ENCODE data around the gene SLC2A4.
A peak's percentile ranks its signal among the peaks of the same experiment; 100 is the strongest.

The SLC2A4 gene

GRCh38 chr17:7327501-7327900 lies 46.0 kb downstream of the SLC2A4 start:
- TF ChIP-seq CTCF (IDR thresholded peaks at IDR 0.05; ENCODE audit: borderline replicate concordance, control extremely low read depth, extremely low read depth, insufficient read depth, missing control alignments) = no peak
- in situ Hi-C loops (cut with MboI; ENCODE audit: low sequenced_read_pairs, unreplicated experiment) = no loop called here
- no peak for DNase-seq (ENCODE audit: low spot score)

- DNase-seq (ENCODE audit: low spot score) = no peak
- in situ Hi-C loops (cut with MboI; ENCODE audit: low sequenced_read_pairs, unreplicated experiment) = no loop called here
- no peak for TF ChIP-seq CTCF (IDR thresholded peaks at IDR 0.05; ENCODE audit: borderline replicate concordance, control extremely low read depth, extremely low read depth, insufficient read depth, missing control alignments)
Observed at GRCh38 chr17:7328009-7328408, 46.5 kb downstream of the SLC2A4 start.

GRCh38 chr17:7328840-7329373 lies 47.4 kb downstream of the SLC2A4 start, which contains the start of gene NEURL4:
TSS of gene NEURL4 (minus strand) at chr17:7329335. CDS start at chr17:7329312, 23 bp downstream.
- DNase-seq (ENCODE audit: low spot score) = no peak
- no peak for TF ChIP-seq CTCF (IDR thresholded peaks at IDR 0.05; ENCODE audit: borderline replicate concordance, control extremely low read depth, extremely low read depth, insufficient read depth, missing control alignments)
- in situ Hi-C loops (cut with MboI; ENCODE audit: low sequenced_read_pairs, unreplicated experiment) = no loop called here

GRCh38 chr17:7329374-7329996 lies 48.0 kb downstream of the SLC2A4 start:
- in situ Hi-C loops (cut with MboI; ENCODE audit: low sequenced_read_pairs, unreplicated experiment) = no loop called here
- no peak for TF ChIP-seq CTCF (IDR thresholded peaks at IDR 0.05; ENCODE audit: borderline replicate concordance, control extremely low read depth, extremely low read depth, insufficient read depth, missing control alignments)
- DNase-seq (ENCODE audit: low spot score) = peak; percentile 96

- TF ChIP-seq CTCF (IDR thresholded peaks at IDR 0.05; ENCODE audit: borderline replicate concordance, control extremely low read depth, extremely low read depth, insufficient read depth, missing control alignments) = no peak
- in situ Hi-C loops (cut with MboI; ENCODE audit: low sequenced_read_pairs, unreplicated experiment) = no loop called here
- peak; percentile 91 for DNase-seq (ENCODE audit: low spot score)
Observed at GRCh38 chr17:7329997-7330637, 48.6 kb downstream of the SLC2A4 start.

GRCh38 chr17:7330638-7331015 lies 49.1 kb downstream of the SLC2A4 start:
- in situ Hi-C loops (cut with MboI; ENCODE audit: low sequenced_read_pairs, unreplicated experiment) = no loop called here
- DNase-seq (ENCODE audit: low spot score) = no peak
- no peak for TF ChIP-seq CTCF (IDR thresholded peaks at IDR 0.05; ENCODE audit: borderline replicate concordance, control extremely low read depth, extremely low read depth, insufficient read depth, missing control alignments)

All from GM13976 (cell line).